Measurements from ENCODE around the gene LDHB. TPM values are rescaled to one million over a fixed set of nuclear protein-coding genes. Genes with fewer than 3 reads are reported as not detected.

LDHB gene
- 476 TPM for total RNA-seq

DNA sequence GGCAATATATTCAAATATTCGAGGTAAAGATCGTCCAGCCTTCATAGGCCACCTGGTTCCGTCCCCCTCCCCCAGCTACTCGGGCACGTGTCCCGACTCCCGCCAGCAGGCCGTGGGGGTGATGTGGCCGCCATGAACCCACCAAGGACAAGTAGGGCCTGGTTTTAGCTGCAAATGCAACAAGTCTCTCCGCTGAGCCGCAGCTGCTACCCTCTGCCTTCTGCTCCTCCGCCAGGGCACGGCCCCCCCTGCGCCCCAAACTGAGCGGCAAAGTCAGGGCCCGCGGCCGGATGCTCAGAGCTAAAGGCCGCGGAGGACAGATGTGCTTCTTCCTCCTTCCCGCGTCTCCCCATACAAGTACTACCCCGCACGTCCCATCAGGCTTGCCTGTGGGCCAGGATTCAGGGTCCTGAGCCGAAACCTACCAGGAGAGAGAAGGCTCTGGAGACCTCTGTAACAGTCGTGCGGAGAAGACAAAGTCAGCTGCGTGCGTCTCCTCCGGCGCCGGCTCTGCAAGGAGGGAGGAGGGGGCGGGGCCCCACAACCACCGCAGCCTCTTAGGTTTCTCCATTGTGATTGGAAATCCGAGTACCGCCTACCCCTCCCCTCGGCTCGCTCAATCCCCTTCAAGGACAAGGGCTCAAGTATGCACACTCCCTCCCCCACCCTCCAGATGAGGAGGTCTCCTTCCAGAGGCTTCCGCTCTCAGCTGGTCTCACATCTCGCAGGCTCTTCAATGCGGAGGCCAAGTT, at the start of gene LDHB:
Gene LDHB, minus strand, starts transcription at position 517 of the 752 bp plus-strand sequence. CDS start 3,171 bp downstream, outside the sequence.

DNA sequence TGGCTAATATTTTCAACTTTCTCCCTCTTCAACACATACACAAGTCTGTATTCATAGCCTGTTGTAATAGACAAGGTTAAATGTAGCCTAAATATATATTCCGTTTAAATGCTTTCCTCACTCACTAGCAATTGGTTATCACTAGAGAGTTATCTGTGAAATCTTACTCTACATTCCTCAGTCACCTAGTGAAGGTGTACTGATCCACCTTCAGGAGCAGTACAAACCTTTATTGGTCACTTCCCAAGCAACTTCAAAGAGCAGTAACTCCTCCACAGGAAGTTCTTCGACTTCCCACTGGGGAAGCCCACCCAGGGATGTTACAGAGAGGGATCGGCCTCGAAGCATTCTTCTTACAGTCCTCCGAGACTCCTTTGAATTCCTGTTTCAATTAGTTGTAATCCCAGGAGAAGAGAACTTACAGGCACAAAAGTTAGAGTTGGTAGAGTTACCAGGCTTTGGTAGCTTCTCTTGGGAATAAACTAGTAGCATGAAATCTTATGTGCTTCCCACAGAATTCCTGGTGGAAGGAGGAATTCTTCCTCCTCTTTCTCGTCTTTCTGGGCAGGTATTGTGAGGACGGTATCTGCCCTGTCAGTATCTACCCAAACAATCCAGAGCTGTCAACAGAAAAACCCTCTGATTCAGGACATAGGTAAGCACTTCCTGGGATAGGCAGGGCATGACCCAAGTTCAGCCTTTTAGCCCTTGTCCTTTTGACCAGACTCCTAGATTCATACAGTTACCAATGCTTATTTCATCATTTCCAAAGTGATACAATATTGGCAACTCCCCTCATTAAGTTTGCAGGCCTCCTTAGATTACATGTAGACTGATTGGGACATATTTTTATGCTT, 53.2 kb downstream of the LDHB start, which contains the start of gene GYS2:
Gene GYS2, minus strand, starts transcription at position 603 of the 857 bp plus-strand sequence. Its CDS starts 255 bp downstream, at position 348.

Other genes with a start within 250 kb of the LDHB start
- 32.7 TPM for gene PYROXD1, start 220.2 kb downstream of the LDHB start, total RNA-seq
- 45.0 TPM for gene RECQL, start 156.2 kb downstream of the LDHB start, total RNA-seq
- gene GOLT1B, start 156.1 kb downstream of the LDHB start, total RNA-seq: 49.8 TPM
- gene SPX, start 131.5 kb downstream of the LDHB start, total RNA-seq: 6.8 TPM
- not detected for gene GYS2, start 53.0 kb downstream of the LDHB start, total RNA-seq
- gene KCNJ8, start 116.9 kb upstream of the LDHB start, total RNA-seq: 25.4 TPM